Upper lobe of right lung (tissue), 1 donor: ENCODE results near the gene CABLES1. TPM values are rescaled to one million over a fixed set of nuclear protein-coding genes. Genes with fewer than 3 reads are reported as not detected.

Experiments used
- ATAC-seq: fragments of 200-7000 bp; cut with Tn5 transposase; one replicate; pipeline ENCODE4 v1.9.1; 2020; ENCODE audit warnings: mild to moderate bottlenecking, moderate library complexity
- DNase-seq: peaks from one replicate; pipeline ENCODE4 v3.0.0-alpha.2; 2020
- H3K27ac ChIP-seq: fragments of 200-600 bp; one replicate; pipeline ENCODE4 v1.8.0; 2022
- H3K27me3 ChIP-seq: fragments of 200-600 bp; one replicate; pipeline ENCODE4 v1.8.0; 2022; ENCODE audit warnings: mild to moderate bottlenecking
- H3K36me3 ChIP-seq: fragments of 200-600 bp; one replicate; pipeline ENCODE4 v1.8.0; 2022
- H3K4me1 ChIP-seq: fragments of 200-600 bp; one replicate; pipeline ENCODE4 v1.8.0; 2022
- H3K4me3 ChIP-seq: fragments of 200-600 bp; one replicate; pipeline ENCODE4 v1.8.0; 2022; ENCODE audit warnings: mild to moderate bottlenecking
- H3K9me3 ChIP-seq: fragments of 200-600 bp; one replicate; pipeline ENCODE4 v1.8.0; 2022
- CTCF ChIP-seq: fragments of 200-600 bp; IDR thresholded peaks from one replicate; pipeline ENCODE4 v1.8.0; 2022; ENCODE audit warnings: antibody characterized with exemption
- intact Hi-C: fragments of 100-400 bp; cut with DNase I; formaldehyde crosslinking; loops from one replicate; pipeline ENCODE4 v1.11.0; 2022
- total RNA-seq: library from RNA; stranded (reverse); fragmentation: NEBNext Ultra II Directional; extraction: Animal tissue kit (Norgen Biotek cat#: 25700); gene quantifications from one replicate; pipeline ENCODE4 v1.2.1, GENCODE V29; 2021
- donor health status: DM: no; HTN: yes; CAD: no; lungs with severe emphysema.

The CABLES1 gene
- total RNA-seq, 1 donor from 2014 or later = 39.5 TPM

GRCh38 chr18:23102493-23103261 is 32.6 kb upstream of the CABLES1 start:
- no peaks in the 10 kb centered on the region for H3K9me3 ChIP-seq
- no peak for TF ChIP-seq CTCF
- no peaks in the 10 kb centered on the region for H3K36me3 ChIP-seq
- no peak for DNase-seq
- intact Hi-C loops = no loop called here
- H3K27ac ChIP-seq = peak overlapping the region; percentile 72
- H3K27me3 ChIP-seq = no peaks in the 10 kb centered on the region
- ATAC-seq = no peak
- H3K4me1 ChIP-seq = no peaks in the 10 kb centered on the region
- no peak overlapping the region for H3K4me3 ChIP-seq

- DNase-seq (no peak), ATAC-seq (no peak)
- no peak for TF ChIP-seq CTCF
- Histone ChIP-seq H3K27me3 (no peaks in the 10 kb centered on the region), H3K27ac (no peak overlapping the region), H3K4me1 (no peaks in the 10 kb centered on the region), H3K4me3 (no peak overlapping the region), H3K36me3 (no peaks in the 10 kb centered on the region), H3K9me3 (no peaks in the 10 kb centered on the region)
- intact Hi-C loops = no loop called here
These were observed 31.8 kb upstream of the CABLES1 start for GRCh38 chr18:23103449-23103848.

GRCh38 chr18:23105030-23105429 is 30.3 kb upstream of the CABLES1 start:
- ATAC-seq = no peak

GRCh38 chr18:23105581-23106219 is 29.6 kb upstream of the CABLES1 start:
- H3K27ac ChIP-seq = no peak overlapping the region
- no peaks in the 10 kb centered on the region for H3K27me3 ChIP-seq
- DNase-seq (no peak), ATAC-seq (peak; percentile 76)
- H3K36me3 ChIP-seq = no peaks in the 10 kb centered on the region
- no peaks in the 10 kb centered on the region for H3K4me1 ChIP-seq
- TF ChIP-seq CTCF = no peak
- no peaks in the 10 kb centered on the region for H3K9me3 ChIP-seq
- no peak overlapping the region for H3K4me3 ChIP-seq
- intact Hi-C loops = no loop called here

More at GRCh38 chr18:23105030-23105429, 30.3 kb upstream of the CABLES1 start:
- Histone ChIP-seq H3K36me3 (no peaks in the 10 kb centered on the region), H3K27ac (no peak overlapping the region), H3K4me3 (no peak overlapping the region), H3K4me1 (no peaks in the 10 kb centered on the region), H3K27me3 (no peaks in the 10 kb centered on the region), H3K9me3 (no peaks in the 10 kb centered on the region)
- intact Hi-C loops = no loop called here
- no peak for DNase-seq
- no peak for TF ChIP-seq CTCF

GRCh38 chr18:23106575-23106974 is 28.7 kb upstream of the CABLES1 start:
- no peaks in the 10 kb centered on the region for H3K4me1 ChIP-seq
- ATAC-seq (no peak), DNase-seq (no peak)
- no peak overlapping the region for H3K27ac ChIP-seq
- no peaks in the 10 kb centered on the region for H3K9me3 ChIP-seq
- no peaks in the 10 kb centered on the region for H3K27me3 ChIP-seq
- TF ChIP-seq CTCF = no peak
- H3K36me3 ChIP-seq = no peaks in the 10 kb centered on the region
- intact Hi-C loops = no loop called here
- no peak overlapping the region for H3K4me3 ChIP-seq
